ENCODE measurements around the gene CNTLN. TPM values are rescaled to one million over a fixed set of nuclear protein-coding genes. Genes with fewer than 3 reads are reported as not detected.

The CNTLN gene
- total RNA-seq, 1 experiment from 2014 or later: 5.1 TPM

GRCh38 chr9:17367035-17367434 lies 232.2 kb downstream of the CNTLN start:
- Histone ChIP-seq H3K9me2 (ENCODE audit: insufficient read depth) (no peaks in the 10 kb centered on the region), H3K4me1 (ENCODE audit: control insufficient read depth in 1 of 2, insufficient read depth in 2 of 2, low read length in 2 of 2) (no peaks in the 10 kb centered on the region), H2AFZ (ENCODE audit: low read depth, low read length, poor library complexity, severe bottlenecking) (no peak overlapping the region), H3K36me3 (ENCODE audit: control insufficient read depth in 1 of 2, insufficient read depth in 2 of 2, low read length in 2 of 2) (no peaks in the 10 kb centered on the region), H3K27me3 (ENCODE audit: insufficient read depth, low read length) (no peaks in the 10 kb centered on the region), H4K20me1 (ENCODE audit: insufficient read depth) (no peaks in the 10 kb centered on the region), H3K9me3 (ENCODE audit: control insufficient read depth in 1 of 2, insufficient read depth in 1 of 2, low read depth in 1 of 2, low read length in 2 of 2) (no peaks in the 10 kb centered on the region), H3K9ac (ENCODE audit: low read length) (no peak overlapping the region), H3K79me2 (ENCODE audit: insufficient read depth, low read length) (no peaks in the 10 kb centered on the region), H3K4me2 (ENCODE audit: low read length) (no peak overlapping the region), H3K27ac (ENCODE audit: low read depth, low read length) (no peak overlapping the region), H3K4me3 (replicated peaks in 1 of 2; ENCODE audit: low read depth in 1 of 2, low read length in 2 of 2) (no peak overlapping the region)
- POLR2A ChIA-PET: no interaction called here
- no TSS peak for BruUV-seq (replicated peaks)
- intact Hi-C loops (cut with micrococcal nuclease): no loop called here
- RAD21 ChIA-PET (ENCODE audit: low non-redundant PET in 1 of 2, low total read pairs in 2 of 2, uncharacterized antibody in 2 of 2, unreplicated experiment in 2 of 2): no interaction called here
- TF ChIP-seq SIN3A (IDR thresholded peaks at IDR 0.05; ENCODE audit: low read depth): no peak
- TF ChIP-seq JUND (IDR thresholded peaks at IDR 0.05): no peak
- no peak for TF ChIP-seq POLR2AphosphoS5 (IDR thresholded peaks at IDR 0.05; ENCODE audit: low read depth, low read length)
- CTCF ChIA-PET: no interaction called here
- ATAC-seq (no peak), DNase-seq (ENCODE audit: low read depth, low spot score) (no peak)

DNA sequence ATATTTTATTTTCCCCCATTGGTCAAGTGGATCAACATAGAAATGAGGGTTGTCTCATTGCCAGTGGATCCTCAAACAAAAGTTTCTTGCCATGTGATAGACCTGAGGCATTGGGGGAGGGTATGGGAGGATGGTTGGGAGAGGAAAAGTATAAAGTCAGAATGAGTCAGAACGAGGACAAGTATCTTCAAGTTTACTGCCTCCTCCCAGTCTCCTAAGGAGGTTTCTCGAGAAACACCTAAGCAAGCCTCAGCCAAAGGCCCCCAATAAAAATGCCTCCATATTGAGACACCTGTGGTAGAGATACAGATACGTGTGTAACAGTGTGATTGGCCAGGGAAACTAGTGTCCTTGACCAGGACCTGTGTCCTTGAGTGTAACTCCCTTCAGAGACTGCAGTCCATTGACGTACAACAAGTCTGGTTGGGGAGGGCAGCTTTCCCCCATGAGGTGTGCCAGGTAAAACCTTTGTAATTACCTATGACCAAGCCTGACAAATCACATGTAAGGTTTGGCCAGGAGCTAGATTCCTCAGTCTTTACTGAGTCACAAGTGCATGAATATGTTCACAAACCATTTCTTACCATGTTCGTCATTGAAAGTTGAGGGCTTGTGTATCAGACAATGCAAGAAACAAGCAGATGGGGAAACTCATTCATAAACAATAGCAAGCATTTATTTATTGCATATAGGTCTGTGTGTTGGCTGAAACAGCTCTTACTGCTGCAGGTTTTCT lies 245.5 kb downstream of the CNTLN start:
- Histone ChIP-seq H3K9me2 (ENCODE audit: insufficient read depth) (no peaks in the 10 kb centered on the region), H4K20me1 (ENCODE audit: insufficient read depth) (no peaks in the 10 kb centered on the region), H3K4me2 (ENCODE audit: low read length) (no peak overlapping the region), H3K9me3 (ENCODE audit: control insufficient read depth in 1 of 2, insufficient read depth in 1 of 2, low read depth in 1 of 2, low read length in 2 of 2) (no peaks in the 10 kb centered on the region), H3K9ac (ENCODE audit: low read length) (no peak overlapping the region), H3K4me1 (ENCODE audit: control insufficient read depth in 1 of 2, insufficient read depth in 2 of 2, low read length in 2 of 2) (no peaks in the 10 kb centered on the region), H2AFZ (ENCODE audit: low read depth, low read length, poor library complexity, severe bottlenecking) (no peak overlapping the region), H3K79me2 (ENCODE audit: insufficient read depth, low read length) (no peaks in the 10 kb centered on the region), H3K27me3 (ENCODE audit: insufficient read depth, low read length) (no peaks in the 10 kb centered on the region), H3K36me3 (ENCODE audit: control insufficient read depth in 1 of 2, insufficient read depth in 2 of 2, low read length in 2 of 2) (no peaks in the 10 kb centered on the region), H3K27ac (ENCODE audit: low read depth, low read length) (no peak overlapping the region), H3K4me3 (replicated peaks in 1 of 2; ENCODE audit: low read depth in 1 of 2, low read length in 2 of 2) (no peak overlapping the region)
- ChIA-PET POLR2A (no interaction called here), CTCF (no interaction called here), RAD21 (ENCODE audit: low non-redundant PET in 1 of 2, low total read pairs in 2 of 2, uncharacterized antibody in 2 of 2, unreplicated experiment in 2 of 2) (no interaction called here)
- TF ChIP-seq ELF1 (IDR thresholded peaks at IDR 0.05; ENCODE audit: borderline replicate concordance, low read depth): no peak
- no peak for TF ChIP-seq REST (IDR thresholded peaks at IDR 0.05; ENCODE audit: low read depth)
- intact Hi-C loops (cut with micrococcal nuclease): no loop called here
- no TSS peak for BruUV-seq (replicated peaks)
- ATAC-seq: no peak
- DNase-seq (ENCODE audit: low read depth, low spot score): no peak

Data from HCT116 (cell line).